Activated effector memory CD4-positive, alpha-beta T cell treated with Interleukin-2 at 50 U/mL for 16 hours (primary cell): ENCODE results near the gene TSEN34.
"Not testable (repeated sequence)": the region's sequence is repeated elsewhere in the genome, so short reads cannot be mapped to it uniquely, and the experiment has no call there.

ENCODE experiments used
- DNase-seq: peaks from one replicate; pipeline ENCODE4 v3.0.0-alpha.2; 2020

Gene TSEN34

DNA sequence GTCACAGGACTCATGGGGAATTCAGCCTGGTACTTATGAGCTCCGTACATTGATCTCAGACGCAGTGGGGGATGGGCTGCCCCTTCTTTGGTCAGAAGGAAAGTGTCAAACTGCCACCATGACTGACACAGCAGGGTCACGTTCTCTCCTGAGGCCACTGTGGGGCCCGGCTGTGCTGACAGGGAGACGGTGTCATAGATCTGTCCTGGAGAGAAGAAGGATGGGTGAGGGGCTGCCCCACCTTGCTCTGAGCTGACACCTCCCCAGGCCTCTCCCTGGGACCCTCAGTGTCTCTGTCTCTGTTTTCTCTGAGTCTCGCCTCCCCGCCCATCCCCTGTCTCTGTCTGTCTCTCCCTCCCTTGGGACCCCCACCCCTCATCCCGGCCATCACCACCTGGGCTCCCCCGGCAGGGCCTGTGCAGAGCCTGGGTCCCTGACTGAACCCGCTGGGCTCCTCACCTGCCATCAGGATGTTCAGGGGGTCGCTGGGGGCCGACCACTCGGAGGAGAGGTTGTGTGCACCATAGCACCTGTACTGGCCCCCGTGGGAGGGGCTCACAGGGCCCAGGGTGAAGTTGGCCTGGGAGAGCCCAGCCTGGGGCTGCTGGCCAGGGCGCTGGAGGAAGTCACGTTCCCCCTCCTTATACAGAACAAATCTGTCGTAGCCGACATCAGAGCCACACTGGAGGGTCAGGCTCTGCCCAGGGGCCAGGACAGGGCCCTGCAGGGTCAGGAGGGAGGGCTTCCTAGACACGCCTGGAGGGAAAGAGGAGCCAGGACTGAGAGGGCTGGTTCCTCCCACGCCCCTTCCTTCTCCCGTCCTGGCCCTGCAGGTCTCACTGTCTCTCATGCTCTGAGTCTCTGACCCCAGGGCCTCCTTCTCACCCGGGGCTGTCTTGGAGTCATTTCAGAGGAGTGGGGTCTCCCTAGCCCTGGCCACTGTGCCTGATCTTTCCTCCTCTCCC lies 49.5 kb downstream of the TSEN34 start:
- not testable (repeated sequence) for DNase-seq

DNA sequence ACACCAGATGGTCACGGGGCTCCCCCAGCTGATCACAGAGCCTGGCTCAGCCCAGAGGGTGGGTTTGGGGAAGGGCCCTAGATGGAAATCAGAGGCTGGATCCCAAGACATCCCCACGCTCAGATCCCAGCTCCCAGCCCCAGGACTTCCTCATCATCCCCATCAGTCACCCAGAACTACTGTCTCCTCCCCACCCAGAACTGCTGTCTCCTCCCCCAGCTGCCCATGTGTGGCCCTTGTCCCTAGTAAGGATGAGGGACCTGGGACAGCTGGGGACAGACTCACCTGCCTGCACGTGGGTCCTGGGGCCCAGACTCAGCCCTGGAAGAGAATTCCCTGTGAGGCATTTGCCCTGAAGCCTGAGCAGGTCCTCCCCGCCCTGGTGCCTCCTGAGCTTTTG lies 51.1 kb downstream of the TSEN34 start:
- DNase-seq = not testable (repeated sequence)

DNA sequence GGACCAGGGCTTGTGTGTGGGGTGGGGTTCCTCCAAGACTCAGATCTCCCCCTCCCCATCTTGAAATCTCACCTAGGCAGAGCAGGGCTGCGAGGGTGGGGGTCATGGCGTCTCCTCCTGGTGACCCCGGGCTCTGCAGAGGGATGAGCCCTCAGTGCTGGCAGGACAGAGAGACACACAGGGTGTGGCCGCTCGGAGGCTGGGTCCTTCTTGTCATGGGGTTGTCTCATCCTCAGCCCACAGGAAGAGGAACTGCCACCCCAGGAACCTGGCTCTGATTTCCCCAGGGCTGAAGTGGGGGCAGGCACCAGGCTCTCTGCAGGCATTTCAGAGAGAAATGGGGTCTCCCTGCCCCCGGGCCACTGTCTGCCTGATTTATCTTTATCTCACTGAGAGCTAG lies 51.5 kb downstream of the TSEN34 start, which contains the start of gene LILRA6:
Gene LILRA6, minus strand, starts transcription at position 145 of the 400 bp plus-strand sequence.
- not testable (repeated sequence) for DNase-seq

DNA sequence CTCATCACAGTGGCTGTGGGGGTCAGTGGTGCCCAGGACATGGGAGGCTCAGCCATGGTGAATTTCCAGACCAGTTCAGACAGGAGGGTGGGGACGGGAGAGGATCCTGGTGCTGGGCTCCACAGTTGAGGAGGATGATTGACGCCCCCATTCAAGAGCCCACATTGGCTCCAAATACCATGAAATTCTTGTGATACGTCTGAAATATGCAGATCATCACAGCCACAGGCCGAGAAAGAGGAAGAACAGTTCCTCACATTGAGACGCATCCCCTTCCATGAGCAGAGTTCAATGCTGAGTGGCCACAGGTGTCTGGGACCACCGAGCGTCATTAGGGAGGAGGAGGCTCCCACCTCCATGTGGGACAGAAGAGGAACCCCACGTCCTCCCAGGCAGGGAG lies 52.7 kb downstream of the TSEN34 start:
- not testable (repeated sequence) for DNase-seq
